H1 (cell line): ENCODE data around the gene USP3. TPM values are rescaled to one million over a fixed set of nuclear protein-coding genes. Genes with fewer than 3 reads are reported as not detected.

Experiments used
- CHD2 ChIP-seq: IDR thresholded peaks from 2 replicates; pipeline ENCODE4 v1.6.1; 2012; ENCODE audit warnings: low read length, improper control_type of control experiment
- GABPA ChIP-seq: IDR thresholded peaks from 2 replicates; pipeline ENCODE4 v1.6.1; 2011; ENCODE audit warnings: mild to moderate bottlenecking, low read length, moderate library complexity, borderline replicate concordance; ENCODE audit not compliant: insufficient read depth
- JUN ChIP-seq: IDR thresholded peaks from 2 replicates; pipeline ENCODE4 v1.6.1; 2011; ENCODE audit warnings: low read depth, mild to moderate bottlenecking, improper control_type of control experiment, low read length
- MAFK ChIP-seq: IDR thresholded peaks from 2 replicates; pipeline ENCODE4 v1.6.1; 2012; ENCODE audit warnings: low read depth, mild to moderate bottlenecking, improper control_type of control experiment, low read length
- POLR2A ChIP-seq, 2 experiments: IDR thresholded peaks; 1 replicate in 1 of 2; 2 replicates in 1 of 2; pipeline ENCODE4 v1.6.1; 2011; ENCODE audit warnings: low read depth in 2 of 2, low read length in 2 of 2, mild to moderate bottlenecking in 2 of 2; ENCODE audit errors: control extremely low read depth in 1 of 2
- RAD21 ChIP-seq, 2 experiments: IDR thresholded peaks in 1 of 2; conservative IDR thresholded peaks in 1 of 2; 2 replicates each; pipeline ENCODE4 v1.6.1; 2011; ENCODE audit warnings: low read depth in 2 of 2, low read length in 2 of 2, improper control_type of control experiment in 1 of 2, inconsistent platforms in 1 of 2, mild to moderate bottlenecking in 1 of 2, moderate library complexity in 1 of 2
- SP2 ChIP-seq: IDR thresholded peaks from 2 replicates; pipeline ENCODE4 v1.6.1; 2012; ENCODE audit warnings: mild to moderate bottlenecking, low read length, inconsistent platforms
- SRF ChIP-seq: IDR thresholded peaks from 2 replicates; pipeline ENCODE4 v1.6.1; 2011; ENCODE audit warnings: mild to moderate bottlenecking, low read depth, low read length, moderate library complexity
- TAF7 ChIP-seq: optimal IDR thresholded peaks from 2 replicates; pipeline ENCODE3; 2011; ENCODE audit warnings: low read depth, mild to moderate bottlenecking, inconsistent platforms, low read length, moderate library complexity, borderline replicate concordance
- polyA plus RNA-seq, 7 experiments: library from polyadenylated mRNA; depleted of rRNA in 3 of 7; stranded (reverse) in 5 of 7; unstranded in 2 of 7; fragments of >200 nt in 5 of 7; fragments of 200-250 nt in 2 of 7; gene quantifications; 1 replicate in 5 of 7; 2 replicates in 1 of 7; 4 replicates in 1 of 7; pipeline versions ENCODE4 v1.2.1 to v1.2.3, GENCODE V29; 2011 to 2013; ENCODE audit warnings: missing spikeins in 2 of 7, mixed read lengths in 2 of 7
- total RNA-seq: library from RNA; stranded (reverse); fragmentation: NEBNext Ultra II Directional; extraction: Animal tissue kit (Norgen Biotek cat#: 25700); gene quantifications from 2 replicates; pipeline ENCODE4 v1.2.1, GENCODE V29; 2021
- TF ChIP-seq, protein P1 (sequence below), 3 experiments: IDR thresholded peaks; 1 replicate in 2 of 3; 2 replicates in 1 of 3; pipeline versions ENCODE4 v1.5.1 to v1.6.1; 2011; ENCODE audit warnings: low read length in 3 of 3, mild to moderate bottlenecking in 3 of 3, inconsistent platforms in 2 of 3, low read depth in 1 of 3, moderate library complexity in 1 of 3; ENCODE audit not compliant: insufficient read depth in 1 of 3; ENCODE audit errors: control extremely low read depth in 1 of 3

The USP3 gene
- total and polyA plus RNA-seq, 2 of the 8 experiments (the other 6 are each of a cell fraction or from before 2014, with no cell fraction given), result 15.5 to 16.2 TPM

DNA sequence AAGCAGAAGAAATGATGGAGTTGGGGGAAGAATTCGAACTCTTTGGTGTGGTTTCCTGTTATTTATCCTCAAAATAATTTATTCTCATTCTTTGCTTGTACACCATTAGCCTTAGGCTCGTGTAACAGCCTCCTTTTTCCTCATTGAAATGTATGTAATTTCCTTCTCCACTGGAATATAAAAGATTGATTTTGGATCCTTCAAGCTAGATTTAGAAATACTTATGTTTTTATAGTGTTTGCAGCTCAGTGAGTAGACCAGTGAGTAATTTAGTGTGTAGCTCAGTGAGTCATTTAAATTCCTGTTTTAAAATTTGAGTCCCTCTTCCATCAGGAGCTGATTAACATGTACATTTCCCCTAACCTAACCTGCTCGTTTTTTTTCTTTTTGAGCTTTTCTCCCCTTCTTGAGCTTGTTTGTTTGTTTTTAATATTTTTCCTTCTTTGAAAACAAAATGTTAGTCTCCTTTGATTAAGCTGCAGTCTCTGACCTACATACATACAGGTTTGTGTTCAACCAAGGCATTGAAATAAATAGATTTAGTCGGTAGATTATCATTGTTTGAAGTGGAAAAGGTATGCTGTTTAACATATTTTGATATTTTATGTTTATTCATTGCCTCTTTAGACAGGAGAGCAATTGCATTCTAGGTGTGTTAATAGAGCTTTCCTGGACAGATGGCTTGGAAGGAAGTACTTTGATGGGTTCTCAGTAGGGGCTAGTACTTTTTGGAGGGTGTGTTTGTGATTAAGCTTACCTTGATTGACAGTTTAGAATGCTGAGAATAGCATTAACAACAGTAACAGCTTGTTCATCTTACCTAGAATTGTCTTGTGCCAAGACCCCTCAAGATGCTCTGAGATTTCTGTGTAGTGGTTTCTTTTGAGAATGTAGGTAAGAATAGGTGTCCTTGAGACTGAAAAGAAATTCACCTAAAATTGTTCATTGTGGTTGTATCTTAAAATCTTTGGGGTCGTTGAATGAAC lies 5.9 kb downstream of the USP3 start (continued):
- no peak for TF ChIP-seq POLR2A (IDR thresholded peaks at IDR 0.05; ENCODE audit: control extremely low read depth in 1 of 2, low read depth in 2 of 2, low read length in 2 of 2)
- TF ChIP-seq CHD2, result no peak
- TF ChIP-seq MAFK, result no peak
- no peak for TF ChIP-seq GABPA
- TF ChIP-seq SRF, result no peak
- no peak for TF ChIP-seq RAD21 (IDR thresholded peaks at IDR 0.05 in 1 of 2, conservative IDR thresholded peaks at IDR 0.05 in 1 of 2; ENCODE audit: low read depth in 2 of 2, low read length in 2 of 2)
- TF ChIP-seq JUN, result no peak
- TF ChIP-seq SP2, result no peak
- TF ChIP-seq, protein P1, sequence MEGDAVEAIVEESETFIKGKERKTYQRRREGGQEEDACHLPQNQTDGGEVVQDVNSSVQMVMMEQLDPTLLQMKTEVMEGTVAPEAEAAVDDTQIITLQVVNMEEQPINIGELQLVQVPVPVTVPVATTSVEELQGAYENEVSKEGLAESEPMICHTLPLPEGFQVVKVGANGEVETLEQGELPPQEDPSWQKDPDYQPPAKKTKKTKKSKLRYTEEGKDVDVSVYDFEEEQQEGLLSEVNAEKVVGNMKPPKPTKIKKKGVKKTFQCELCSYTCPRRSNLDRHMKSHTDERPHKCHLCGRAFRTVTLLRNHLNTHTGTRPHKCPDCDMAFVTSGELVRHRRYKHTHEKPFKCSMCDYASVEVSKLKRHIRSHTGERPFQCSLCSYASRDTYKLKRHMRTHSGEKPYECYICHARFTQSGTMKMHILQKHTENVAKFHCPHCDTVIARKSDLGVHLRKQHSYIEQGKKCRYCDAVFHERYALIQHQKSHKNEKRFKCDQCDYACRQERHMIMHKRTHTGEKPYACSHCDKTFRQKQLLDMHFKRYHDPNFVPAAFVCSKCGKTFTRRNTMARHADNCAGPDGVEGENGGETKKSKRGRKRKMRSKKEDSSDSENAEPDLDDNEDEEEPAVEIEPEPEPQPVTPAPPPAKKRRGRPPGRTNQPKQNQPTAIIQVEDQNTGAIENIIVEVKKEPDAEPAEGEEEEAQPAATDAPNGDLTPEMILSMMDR (IDR thresholded peaks at IDR 0.05; ENCODE audit: control extremely low read depth in 1 of 3, insufficient read depth in 1 of 3, low read depth in 1 of 3, low read length in 3 of 3), result no peak
- no peak for TF ChIP-seq TAF7
